HepG2 (cell line): ENCODE measurements around the gene TCAP. TPM values are rescaled to one million over a fixed set of nuclear protein-coding genes. Genes with fewer than 3 reads are reported as not detected.

ENCODE experiments used
- CERS6 ChIP-seq: sonication (generic); formaldehyde crosslinking; IDR thresholded peaks from 2 replicates; pipeline ENCODE4 v1.5.0; 2020; ENCODE audit warnings: missing genetic modification reagents
- GABPB1 ChIP-seq: IDR thresholded peaks from 2 replicates; pipeline ENCODE4 v1.6.1; 2016; ENCODE audit warnings: mild to moderate bottlenecking, missing genetic modification reagents, moderate library complexity, missing compliant biosample characterization
- KAT8 ChIP-seq: IDR thresholded peaks from 2 replicates; pipeline ENCODE4 v1.6.1; 2016; ENCODE audit warnings: missing genetic modification reagents, missing compliant biosample characterization
- MXD4 ChIP-seq: IDR thresholded peaks from 2 replicates; pipeline ENCODE4 v1.6.1; 2016; ENCODE audit warnings: mild to moderate bottlenecking, missing biosample characterization, missing genetic modification reagents
- MZF1 ChIP-seq: sonication (generic); formaldehyde crosslinking; IDR thresholded peaks from 2 replicates; pipeline ENCODE4 v1.8.1; 2023; ENCODE audit warnings: mild to moderate bottlenecking, missing genetic modification reagents, borderline replicate concordance
- NCOA2 ChIP-seq: sonication (generic); formaldehyde crosslinking; IDR thresholded peaks from 2 replicates; pipeline ENCODE4 v1.8.0; 2022; ENCODE audit warnings: inconsistent platforms
- PHF8 ChIP-seq: sonication (generic); formaldehyde crosslinking; IDR thresholded peaks from 2 replicates; pipeline ENCODE4 v1.5.0; 2020; ENCODE audit warnings: missing genetic modification reagents
- PLRG1 ChIP-seq: fragments of 450-650 bp; conservative IDR thresholded peaks from 2 replicates; pipeline ENCODE4 v1.6.1; 2016
- PRDM4 ChIP-seq: sonication (generic); formaldehyde crosslinking; IDR thresholded peaks from 2 replicates; pipeline ENCODE4 v1.9.0; 2021; ENCODE audit warnings: missing genetic modification reagents, borderline replicate concordance
- RAD51 ChIP-seq: fragments of 450-650 bp; IDR thresholded peaks from 2 replicates; pipeline ENCODE4 v1.6.1; 2016; ENCODE audit warnings: borderline replicate concordance
- TCF12 ChIP-seq, 2 experiments: fragments of 450-650 bp in 1 of 2; sonication (generic) in 1 of 2; formaldehyde crosslinking in 1 of 2; IDR thresholded peaks; 2 replicates each; pipeline versions ENCODE4 v1.6.1 to v1.8.0; 2017 to 2022; ENCODE audit warnings: antibody characterized with exemption in 1 of 2, mild to moderate bottlenecking in 1 of 2, missing genetic modification reagents in 1 of 2, moderate library complexity in 1 of 2
- U2AF1 ChIP-seq: fragments of 200-400 bp; formaldehyde crosslinking; optimal IDR thresholded peaks from 2 replicates; pipeline ENCODE3; 2017; ENCODE audit warnings: mild to moderate bottlenecking, low read depth, low read length
- ZBTB40 ChIP-seq, 2 experiments: fragments of 450-650 bp in 1 of 2; sonication (generic) in 1 of 2; formaldehyde crosslinking in 1 of 2; IDR thresholded peaks; 2 replicates each; pipeline versions ENCODE4 v1.6.1 to v1.8.0; 2016 to 2022; ENCODE audit warnings: antibody characterized with exemption in 1 of 2, mild to moderate bottlenecking in 1 of 2, missing genetic modification reagents in 1 of 2
- ZNF317 ChIP-seq: sonication (generic); formaldehyde crosslinking; IDR thresholded peaks from 2 replicates; pipeline ENCODE4 v1.5.0; 2020; ENCODE audit warnings: mild to moderate bottlenecking, missing genetic modification reagents
- ZNF331 ChIP-seq: sonication (generic); formaldehyde crosslinking; IDR thresholded peaks from 2 replicates; pipeline ENCODE4 v1.4.0; 2020; ENCODE audit warnings: missing genetic modification reagents
- polyA plus RNA-seq, 8 experiments: library from polyadenylated mRNA; depleted of rRNA in 3 of 8; stranded (reverse) in 7 of 8; unstranded in 1 of 8; fragments of >200 nt; fragmentation: Illumina TruSeq in 4 of 8; extraction: Trizol in 4 of 8; gene quantifications; 2 replicates each; pipeline versions ENCODE4 v1.2.1 to v1.2.3, GENCODE V29; 2011 to 2016; ENCODE audit warnings: low read depth in 4 of 8, missing spikeins in 1 of 8, mixed read lengths in 1 of 8; ENCODE audit not compliant: insufficient read depth in 1 of 8
- total RNA-seq, 5 experiments: library from RNA; depleted of rRNA; stranded (reverse); fragments of >200 nt; fragmentation: Illumina TruSeq; extraction: Trizol; gene quantifications; 2 replicates each; pipeline ENCODE4 v1.2.3, GENCODE V29; 2016; ENCODE audit warnings: low read depth in 1 of 5

The TCAP gene
- total and polyA plus RNA-seq, 2 of the 13 experiments (the other 11 are each of a cell fraction or from before 2014, with no cell fraction given), result 0.24 to 0.65 TPM

GRCh38 chr17:39663688-39664580 lies 1.2 kb upstream of the TCAP start (continued):
- TF ChIP-seq ZBTB40 (IDR thresholded peaks at IDR 0.05) (no peak), ZBTB40 (CRISPR knock-in tag; IDR thresholded peaks at IDR 0.05) (no peak), PRDM4 (CRISPR knock-in tag) (no peak), NCOA2 (CRISPR knock-in tag) (no peak), ZNF317 (CRISPR knock-in tag) (no peak), MXD4 (peak; percentile 59; the same call in 1 of the 2 replicates), KAT8 (CRISPR knock-in tag) (no peak), GABPB1 (CRISPR knock-in tag) (peak; percentile 45; the same call in 1 of the 2 replicates), TCF12 (IDR thresholded peaks at IDR 0.05) (no peak), TCF12 (CRISPR knock-in tag; IDR thresholded peaks at IDR 0.05) (no peak), CERS6 (CRISPR knock-in tag) (no peak), ZNF331 (CRISPR knock-in tag) (peak; percentile 64; the same call in 1 of the 2 replicates), PHF8 (CRISPR knock-in tag) (no peak), PLRG1 (no peak), U2AF1 (no peak), MZF1 (CRISPR knock-in tag) (no peak), RAD51 (no peak)
